ENCODE results near the gene ALCAM. TPM values are rescaled to one million over a fixed set of nuclear protein-coding genes. Genes with fewer than 3 reads are reported as not detected.

The ALCAM gene
- total and polyA plus RNA-seq, 2 of the 8 experiments (the other 6 are each of a cell fraction or from before 2014, with no cell fraction given) = 10.8 to 33.0 TPM

- H3K4ac ChIP-seq (replicated peaks; ENCODE audit: insufficient read length, low read depth, low read length) = no peak overlapping the region
- H2BK15ac ChIP-seq (ENCODE audit: low read length) = no peak overlapping the region
- no peak overlapping the region for H4K8ac ChIP-seq (ENCODE audit: extremely low read depth, insufficient read depth, low read length)
- H3K27ac ChIP-seq (ENCODE audit: low read depth, low read length) = no peak overlapping the region
- H2AK5ac ChIP-seq (ENCODE audit: low read depth, low read length) = no peak overlapping the region
- FAIRE-seq = no peak
- no peak overlapping the region for H2AFZ ChIP-seq (ENCODE audit: low read length)
- no peak overlapping the region for H3K18ac ChIP-seq (ENCODE audit: extremely low read depth, low read length)
- H3K4me1 ChIP-seq (replicated peaks in 1 of 4; ENCODE audit: control insufficient read depth in 3 of 4, insufficient read depth in 4 of 4, low read length in 3 of 4) = peaks cover 0 to 8% (median 3%) of the 10 kb centered on the region in 4 experiments; a peak in 3 of 7 replicates
- no peaks in the 10 kb centered on the region for H3K36me3 ChIP-seq (ENCODE audit: control insufficient read depth in 2 of 4, insufficient read depth in 4 of 4, low read length in 3 of 4)
- POLR2A ChIA-PET (ENCODE audit: partially characterized antibody) = interaction anchor here (0.6 kb wide), 1 partner anchor 302 kb away, joined by 3 read pairs; no protein-coding TSS in a partner anchor
- peaks cover 0 to 28% of the 10 kb centered on the region in 2 experiments; a peak in 2 of 4 replicates for H3K79me2 ChIP-seq (ENCODE audit: control insufficient read depth in 1 of 2, insufficient read depth in 2 of 2, low read length in 2 of 2)
- H4K91ac ChIP-seq (replicated peaks; ENCODE audit: insufficient read length, low read length) = no peak overlapping the region
- no peak overlapping the region for H3K23ac ChIP-seq (ENCODE audit: insufficient read length)
- H2BK20ac ChIP-seq (ENCODE audit: low read length) = no peak overlapping the region
- H2BK5ac ChIP-seq (ENCODE audit: low read depth, low read length) = no peak overlapping the region
- 69 to 100% methylated on average over 1 to 2 of the region's 2 CpGs for WGBS, 2 experiments (ENCODE audit: extremely low coverage in 1 of 2, insufficient coverage in 1 of 2, insufficient read length in 1 of 2, insufficient replicate concordance in 2 of 2, low coverage in 1 of 2, low lambda C conversion rate in 2 of 2, missing lambda C conversion rate in 1 of 2)
- 0 out of 2 replicates have a peak, but pooled peaks cover 2% of the 10 kb centered on the region for H3K79me1 ChIP-seq (ENCODE audit: low read depth, low read length)
- H3K56ac ChIP-seq (replicated peaks; ENCODE audit: insufficient read length, low read depth, low read length) = no peak overlapping the region
- no peaks in the 10 kb centered on the region for H4K20me1 ChIP-seq (replicated peaks in 1 of 2; ENCODE audit: control insufficient read depth in 1 of 2, insufficient read depth in 2 of 2, low read length in 2 of 2)
- H3K9me3 ChIP-seq (ENCODE audit: insufficient read depth in 2 of 2, low read depth in 1 of 2, low read length in 1 of 2) = no peaks in the 10 kb centered on the region
- H3K4me3 ChIP-seq (ENCODE audit: extremely low read depth in 1 of 4, insufficient read depth in 2 of 4, low read depth in 3 of 4, low read length in 4 of 4) = peak overlapping the region in 1 of 4 experiments; percentile 2; a peak in 1 of 8 replicates
- no peak overlapping the region for H3K4me2 ChIP-seq (ENCODE audit: insufficient read depth in 1 of 2, low read depth in 2 of 2, low read length in 2 of 2)
- no peak overlapping the region for H2BK12ac ChIP-seq (ENCODE audit: low read depth, low read length)
- DNase-seq (ENCODE audit: low read depth in 1 of 2, low spot score in 2 of 2) = no peak
- no peak overlapping the region for H3K14ac ChIP-seq (ENCODE audit: insufficient read length)
- H2BK120ac ChIP-seq (replicated peaks; ENCODE audit: low read depth, low read length) = no peak overlapping the region
- CTCF ChIA-PET (ENCODE audit: partially characterized antibody) = no interaction called here
- no peaks in the 10 kb centered on the region for H3K23me2 ChIP-seq (ENCODE audit: low read depth, low read length)
- no peaks in the 10 kb centered on the region for H3K27me3 ChIP-seq (replicated peaks in 1 of 4; ENCODE audit: control insufficient read depth in 3 of 4, extremely low read depth in 1 of 4, insufficient read depth in 3 of 4, low read length in 3 of 4)
- H3K9ac ChIP-seq (replicated peaks in 1 of 4; ENCODE audit: extremely low read depth in 1 of 4, low read depth in 3 of 4, low read length in 3 of 4) = no peak overlapping the region
- H4K5ac ChIP-seq (ENCODE audit: insufficient read length, low read depth, low read length) = no peak overlapping the region
- TF ChIP-seq POLR2A (IDR thresholded peaks at IDR 0.05; ENCODE audit: control extremely low read depth in 1 of 2, low read depth in 2 of 2, low read length in 2 of 2) (no peak), CREB1 (IDR thresholded peaks at IDR 0.05) (no peak), USF2 (IDR thresholded peaks at IDR 0.05; ENCODE audit: low read length) (no peak), MAX (IDR thresholded peaks at IDR 0.05) (no peak), GTF2F1 (IDR thresholded peaks at IDR 0.05; ENCODE audit: borderline replicate concordance, low read depth, low read length) (no peak), PHF8 (conservative IDR thresholded peaks at IDR 0.05; ENCODE audit: low read depth, low read length) (no peak), CTBP2 (IDR thresholded peaks at IDR 0.05; ENCODE audit: borderline replicate concordance, insufficient read depth, insufficient read length, low read length) (no peak), KDM4A (IDR thresholded peaks at IDR 0.05; ENCODE audit: low read depth, low read length, severe bottlenecking) (no peak), CHD2 (IDR thresholded peaks at IDR 0.05; ENCODE audit: low read length) (no peak), ASH2L (IDR thresholded peaks at IDR 0.05; ENCODE audit: low read length) (no peak), FOSL1 (IDR thresholded peaks at IDR 0.05; ENCODE audit: insufficient read depth, low read depth, low read length) (no peak), RBBP5 (IDR thresholded peaks at IDR 0.05; ENCODE audit: borderline replicate concordance, low read depth, low read length) (no peak), SP2 (IDR thresholded peaks at IDR 0.05; ENCODE audit: low read length) (no peak), BACH1 (IDR thresholded peaks at IDR 0.05; ENCODE audit: low read length) (no peak)
These were observed 104.1 kb downstream of the ALCAM start for GRCh38 chr3:105470851-105471250.

Data from H1 (cell line).